ENCODE measurements around the gene ZNF335.

DNA sequence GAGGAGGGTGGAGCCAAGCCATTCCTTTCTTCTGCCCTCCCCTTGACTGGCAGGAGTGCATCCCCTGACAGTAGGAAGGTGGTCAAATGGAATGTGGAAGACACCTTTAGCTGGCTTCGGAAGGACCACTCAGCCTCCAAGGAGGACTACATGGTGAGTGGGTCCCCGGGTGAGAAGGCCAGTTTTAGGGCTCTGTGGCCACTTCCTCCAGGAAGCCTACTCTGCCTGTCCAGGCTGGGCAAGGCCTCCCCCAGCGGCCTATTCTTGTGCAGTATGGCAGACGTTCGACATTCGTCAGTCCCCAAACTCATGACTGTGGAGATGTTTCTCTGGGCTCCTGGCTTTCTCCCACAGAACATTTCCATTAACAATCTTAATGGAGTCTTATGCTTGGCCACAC, 28.4 kb downstream of the ZNF335 start:
- TF ChIP-seq, protein P1, sequence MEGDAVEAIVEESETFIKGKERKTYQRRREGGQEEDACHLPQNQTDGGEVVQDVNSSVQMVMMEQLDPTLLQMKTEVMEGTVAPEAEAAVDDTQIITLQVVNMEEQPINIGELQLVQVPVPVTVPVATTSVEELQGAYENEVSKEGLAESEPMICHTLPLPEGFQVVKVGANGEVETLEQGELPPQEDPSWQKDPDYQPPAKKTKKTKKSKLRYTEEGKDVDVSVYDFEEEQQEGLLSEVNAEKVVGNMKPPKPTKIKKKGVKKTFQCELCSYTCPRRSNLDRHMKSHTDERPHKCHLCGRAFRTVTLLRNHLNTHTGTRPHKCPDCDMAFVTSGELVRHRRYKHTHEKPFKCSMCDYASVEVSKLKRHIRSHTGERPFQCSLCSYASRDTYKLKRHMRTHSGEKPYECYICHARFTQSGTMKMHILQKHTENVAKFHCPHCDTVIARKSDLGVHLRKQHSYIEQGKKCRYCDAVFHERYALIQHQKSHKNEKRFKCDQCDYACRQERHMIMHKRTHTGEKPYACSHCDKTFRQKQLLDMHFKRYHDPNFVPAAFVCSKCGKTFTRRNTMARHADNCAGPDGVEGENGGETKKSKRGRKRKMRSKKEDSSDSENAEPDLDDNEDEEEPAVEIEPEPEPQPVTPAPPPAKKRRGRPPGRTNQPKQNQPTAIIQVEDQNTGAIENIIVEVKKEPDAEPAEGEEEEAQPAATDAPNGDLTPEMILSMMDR (conservative IDR thresholded peaks at IDR 0.05 in 1 of 2, IDR thresholded peaks at IDR 0.05 in 1 of 2; ENCODE audit: low read depth in 1 of 2, low read length in 2 of 2): no peak
- TF ChIP-seq EZH2 (IDR thresholded peaks at IDR 0.05; ENCODE audit: low read length, missing control alignments): no peak

Measured in fibroblast of lung (primary cell).